Measurements from ENCODE around the gene KCNQ2. TPM values are rescaled to one million over a fixed set of nuclear protein-coding genes. Genes with fewer than 3 reads are reported as not detected.

The KCNQ2 gene
- total and polyA plus RNA-seq, 8 donors, result 8.4 to 19.1 (median 14.1) TPM; not detected in 2

GRCh38 chr20:63356511-63356910, 115.9 kb downstream of the KCNQ2 start:
- Histone ChIP-seq H3K36me3 (no peaks in the 10 kb centered on the region), H3K9me3 (no peaks in the 10 kb centered on the region), H3K27ac (no peak overlapping the region), H3K4me3 (no peak overlapping the region), H3K27me3 (peaks cover 12 to 76% of the 10 kb centered on the region in 2 donors), H3K4me1 (no peaks in the 10 kb centered on the region)
- intact Hi-C loops (cut with DNase I), result no loop called here
- no peak for TF ChIP-seq CTCF (IDR thresholded peaks at IDR 0.05)
- no peak for ATAC-seq
- DNase-seq, result peak in 1 of 4 donors; percentile 67

- H3K4me1 ChIP-seq, result no peaks in the 10 kb centered on the region
- ATAC-seq (no peak), DNase-seq (peak in 1 of 4 donors; percentile 51)
- no peaks in the 10 kb centered on the region for H3K36me3 ChIP-seq
- H3K9me3 ChIP-seq, result no peaks in the 10 kb centered on the region
- no peak overlapping the region for H3K4me3 ChIP-seq
- peaks cover 9 to 69% of the 10 kb centered on the region in 2 donors for H3K27me3 ChIP-seq
- no peak overlapping the region for H3K27ac ChIP-seq
- intact Hi-C loops (cut with DNase I), result no loop called here
- TF ChIP-seq CTCF (IDR thresholded peaks at IDR 0.05), result no peak
These were observed 116.6 kb downstream of the KCNQ2 start for GRCh38 chr20:63355781-63356295.

GRCh38 chr20:63354636-63355350, 117.7 kb downstream of the KCNQ2 start:
- Histone ChIP-seq H3K4me3 (no peak overlapping the region), H3K36me3 (no peaks in the 10 kb centered on the region), H3K4me1 (no peaks in the 10 kb centered on the region), H3K27me3 (peaks cover 0 to 58% of the 10 kb centered on the region in 2 donors), H3K27ac (no peak overlapping the region), H3K9me3 (no peaks in the 10 kb centered on the region)
- DNase-seq (peak in 1 of 4 donors; percentile 63), ATAC-seq (no peak)
- no peak for TF ChIP-seq CTCF (IDR thresholded peaks at IDR 0.05)
- intact Hi-C loops (cut with DNase I), result no loop called here

- Histone ChIP-seq H3K36me3 (no peaks in the 10 kb centered on the region), H3K9me3 (no peaks in the 10 kb centered on the region), H3K4me1 (no peaks in the 10 kb centered on the region), H3K27ac (no peak overlapping the region), H3K4me3 (no peak overlapping the region), H3K27me3 (peaks cover 0 to 56% of the 10 kb centered on the region in 2 donors)
- intact Hi-C loops (cut with DNase I), result no loop called here
- peak in 1 of 4 donors; percentile 63 for DNase-seq
- ATAC-seq, result no peak
- no peak for TF ChIP-seq CTCF (IDR thresholded peaks at IDR 0.05)
These were observed 119.6 kb downstream of the KCNQ2 start for GRCh38 chr20:63352811-63353221.

GRCh38 chr20:63351811-63352591, 120.5 kb downstream of the KCNQ2 start:
- DNase-seq, result peak in 3 of 4 donors; percentile 59 to 74 (median 72)

More at GRCh38 chr20:63351811-63352591, 120.5 kb downstream of the KCNQ2 start:
- Histone ChIP-seq H3K9me3 (no peaks in the 10 kb centered on the region), H3K4me1 (no peaks in the 10 kb centered on the region), H3K27me3 (peaks cover 0 to 59% of the 10 kb centered on the region in 2 donors), H3K36me3 (no peaks in the 10 kb centered on the region), H3K27ac (no peak overlapping the region), H3K4me3 (no peak overlapping the region)
- ATAC-seq, result no peak
- TF ChIP-seq CTCF (IDR thresholded peaks at IDR 0.05), result no peak
- intact Hi-C loops (cut with DNase I), result no loop called here
